ENCODE results near the gene RMND5A. TPM values are rescaled to one million over a fixed set of nuclear protein-coding genes. Genes with fewer than 3 reads are reported as not detected.

RMND5A gene
- total RNA-seq, 1 donor from 2014 or later = 45.0 TPM

DNA sequence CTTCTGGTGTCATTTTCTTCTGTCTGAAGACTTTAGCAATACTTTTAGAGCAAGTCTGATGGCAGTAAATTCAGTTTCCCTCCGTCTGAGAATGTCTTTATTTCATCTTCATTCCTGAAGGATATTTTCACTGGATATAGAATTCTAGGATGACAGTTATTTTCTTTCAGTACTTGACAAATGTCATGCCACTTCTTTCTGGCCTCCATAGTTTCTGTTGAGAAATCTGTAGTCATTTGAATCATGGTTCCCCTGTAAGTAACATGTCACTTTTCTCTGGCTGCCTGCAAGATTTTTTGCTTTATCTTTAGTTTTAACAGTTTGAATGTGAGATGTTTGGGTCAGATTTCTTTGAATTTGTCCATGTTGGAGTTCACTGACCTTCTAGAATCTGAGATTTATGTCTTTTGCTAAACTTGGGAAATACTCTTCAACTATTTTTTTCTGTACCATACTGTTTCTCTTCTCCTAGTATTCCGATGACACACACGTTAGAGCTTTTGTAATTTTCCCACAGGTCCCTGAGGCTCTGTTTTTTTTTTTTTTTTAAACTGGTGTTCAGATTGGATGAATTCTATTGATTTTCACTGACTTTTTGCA lies 30.2 kb downstream of the RMND5A start:
- TF ChIP-seq, protein P1, sequence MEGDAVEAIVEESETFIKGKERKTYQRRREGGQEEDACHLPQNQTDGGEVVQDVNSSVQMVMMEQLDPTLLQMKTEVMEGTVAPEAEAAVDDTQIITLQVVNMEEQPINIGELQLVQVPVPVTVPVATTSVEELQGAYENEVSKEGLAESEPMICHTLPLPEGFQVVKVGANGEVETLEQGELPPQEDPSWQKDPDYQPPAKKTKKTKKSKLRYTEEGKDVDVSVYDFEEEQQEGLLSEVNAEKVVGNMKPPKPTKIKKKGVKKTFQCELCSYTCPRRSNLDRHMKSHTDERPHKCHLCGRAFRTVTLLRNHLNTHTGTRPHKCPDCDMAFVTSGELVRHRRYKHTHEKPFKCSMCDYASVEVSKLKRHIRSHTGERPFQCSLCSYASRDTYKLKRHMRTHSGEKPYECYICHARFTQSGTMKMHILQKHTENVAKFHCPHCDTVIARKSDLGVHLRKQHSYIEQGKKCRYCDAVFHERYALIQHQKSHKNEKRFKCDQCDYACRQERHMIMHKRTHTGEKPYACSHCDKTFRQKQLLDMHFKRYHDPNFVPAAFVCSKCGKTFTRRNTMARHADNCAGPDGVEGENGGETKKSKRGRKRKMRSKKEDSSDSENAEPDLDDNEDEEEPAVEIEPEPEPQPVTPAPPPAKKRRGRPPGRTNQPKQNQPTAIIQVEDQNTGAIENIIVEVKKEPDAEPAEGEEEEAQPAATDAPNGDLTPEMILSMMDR (conservative IDR thresholded peaks at IDR 0.05) = no peak
- H3K27ac Mint-ChIP-seq = no peak overlapping the region
- H3K36me3 Mint-ChIP-seq = peaks cover 45% of the 10 kb centered on the region
- peaks cover 11% of the 10 kb centered on the region for H3K9me3 Mint-ChIP-seq
- H3K27me3 Mint-ChIP-seq = no peaks in the 10 kb centered on the region
- DNase-seq (ENCODE audit: extremely low spot score, unreplicated experiment) = no peak
- no peak overlapping the region for H3K4me3 Mint-ChIP-seq
- H3K4me1 Mint-ChIP-seq (ENCODE audit: unreplicated experiment) = peaks cover 8% of the 10 kb centered on the region

DNA sequence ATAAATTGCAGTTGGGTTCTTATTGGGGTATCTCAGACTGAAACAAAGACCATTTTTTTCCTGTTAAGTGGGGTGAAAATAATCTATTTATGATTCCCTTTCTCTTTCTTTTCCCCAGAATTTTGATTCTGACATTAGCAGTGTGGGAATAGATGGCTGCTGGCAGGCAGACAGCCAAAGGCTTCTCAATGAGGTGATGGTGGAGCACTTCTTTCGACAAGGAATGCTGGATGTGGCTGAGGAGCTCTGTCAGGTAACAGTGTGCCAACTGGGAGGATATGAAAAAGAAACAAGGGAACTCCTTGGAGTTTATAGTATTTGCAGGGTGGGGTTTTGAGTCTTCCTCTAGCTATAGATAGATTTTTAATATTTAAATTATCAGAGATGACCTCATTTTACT lies 31.7 kb downstream of the RMND5A start:
- TF ChIP-seq, protein P1 (conservative IDR thresholded peaks at IDR 0.05) = no peak
- Mint-ChIP-seq H3K4me3 (no peak overlapping the region), H3K4me1 (ENCODE audit: unreplicated experiment) (peaks cover 8% of the 10 kb centered on the region), H3K27ac (no peak overlapping the region), H3K36me3 (peaks cover 52% of the 10 kb centered on the region), H3K9me3 (peaks cover 11% of the 10 kb centered on the region), H3K27me3 (no peaks in the 10 kb centered on the region)
- no peak for DNase-seq (ENCODE audit: extremely low spot score, unreplicated experiment)

- H3K4me1 Mint-ChIP-seq (ENCODE audit: unreplicated experiment) = peaks cover 5% of the 10 kb centered on the region
- peaks cover 54% of the 10 kb centered on the region for H3K36me3 Mint-ChIP-seq
- no peak overlapping the region for H3K4me3 Mint-ChIP-seq
- no peak overlapping the region for H3K27ac Mint-ChIP-seq
- DNase-seq (ENCODE audit: extremely low spot score, unreplicated experiment) = no peak
- H3K9me3 Mint-ChIP-seq = peaks cover 11% of the 10 kb centered on the region
- no peaks in the 10 kb centered on the region for H3K27me3 Mint-ChIP-seq
- TF ChIP-seq, protein P1 (conservative IDR thresholded peaks at IDR 0.05) = no peak
Measured at GRCh38 chr2:86752934-86753333, 32.8 kb downstream of the RMND5A start.

DNA sequence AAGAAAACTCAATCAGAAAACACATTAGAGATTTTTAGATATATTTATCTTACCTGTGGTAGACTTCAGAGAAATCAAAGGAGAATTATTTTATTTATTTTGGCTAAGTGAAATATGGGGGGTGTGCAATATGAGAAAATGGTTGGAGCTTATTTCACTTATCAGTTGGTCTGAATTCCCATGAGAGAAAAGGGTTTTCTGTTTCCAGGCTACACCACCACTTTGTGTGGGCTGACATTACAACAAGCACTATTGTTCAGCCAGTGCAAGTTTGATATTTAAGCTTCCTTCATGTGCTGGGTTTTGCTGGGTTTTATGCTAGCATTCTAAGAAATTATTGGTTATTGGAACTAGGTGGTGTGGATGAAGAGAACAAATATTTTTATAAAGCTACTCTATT lies 33.5 kb downstream of the RMND5A start:
- H3K27ac Mint-ChIP-seq = no peak overlapping the region
- H3K9me3 Mint-ChIP-seq = peaks cover 11% of the 10 kb centered on the region
- TF ChIP-seq, protein P1 (conservative IDR thresholded peaks at IDR 0.05) = no peak
- no peaks in the 10 kb centered on the region for H3K27me3 Mint-ChIP-seq
- H3K4me3 Mint-ChIP-seq = no peak overlapping the region
- DNase-seq (ENCODE audit: extremely low spot score, unreplicated experiment) = no peak
- H3K36me3 Mint-ChIP-seq = peaks cover 54% of the 10 kb centered on the region
- peaks cover 4% of the 10 kb centered on the region for H3K4me1 Mint-ChIP-seq (ENCODE audit: unreplicated experiment)

GRCh38 chr2:86758405-86758804 lies 38.3 kb downstream of the RMND5A start:
- Mint-ChIP-seq H3K4me3 (no peak overlapping the region), H3K4me1 (ENCODE audit: unreplicated experiment) (peaks cover 4% of the 10 kb centered on the region), H3K36me3 (peaks cover 31% of the 10 kb centered on the region), H3K27me3 (no peaks in the 10 kb centered on the region), H3K9me3 (no peaks in the 10 kb centered on the region), H3K27ac (no peak overlapping the region)
- TF ChIP-seq, protein P1 (conservative IDR thresholded peaks at IDR 0.05) = no peak
- DNase-seq (ENCODE audit: extremely low spot score, unreplicated experiment) = no peak

DNA sequence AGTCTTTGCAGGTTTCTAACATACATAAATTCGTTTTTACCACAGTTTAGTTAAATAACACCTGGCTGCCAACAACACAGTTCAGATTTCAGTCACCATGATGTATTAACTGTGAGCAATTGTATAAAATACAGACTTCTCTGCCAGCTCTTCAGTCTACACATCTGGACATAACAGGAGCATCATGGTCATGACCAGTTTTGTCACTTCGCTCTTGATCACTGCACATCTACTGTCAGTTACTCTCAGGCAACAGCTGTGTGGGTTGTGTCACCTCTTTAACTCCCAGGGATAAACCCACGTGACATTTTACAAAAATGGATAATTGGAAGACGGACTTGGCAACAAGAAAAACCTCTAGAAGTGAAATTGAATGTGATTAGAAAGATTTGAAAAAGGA lies 40.3 kb downstream of the RMND5A start:
- no peak overlapping the region for H3K27ac Mint-ChIP-seq
- no peaks in the 10 kb centered on the region for H3K9me3 Mint-ChIP-seq
- H3K27me3 Mint-ChIP-seq = no peaks in the 10 kb centered on the region
- DNase-seq (ENCODE audit: extremely low spot score, unreplicated experiment) = no peak
- peaks cover 30% of the 10 kb centered on the region for H3K36me3 Mint-ChIP-seq
- no peak overlapping the region for H3K4me3 Mint-ChIP-seq
- TF ChIP-seq, protein P1 (conservative IDR thresholded peaks at IDR 0.05) = no peak
- H3K4me1 Mint-ChIP-seq (ENCODE audit: unreplicated experiment) = peaks cover 7% of the 10 kb centered on the region
